ENCODE results near the gene MYZAP.
A peak's percentile ranks its signal among the peaks of the same experiment; 100 is the strongest.

The MYZAP gene

DNA sequence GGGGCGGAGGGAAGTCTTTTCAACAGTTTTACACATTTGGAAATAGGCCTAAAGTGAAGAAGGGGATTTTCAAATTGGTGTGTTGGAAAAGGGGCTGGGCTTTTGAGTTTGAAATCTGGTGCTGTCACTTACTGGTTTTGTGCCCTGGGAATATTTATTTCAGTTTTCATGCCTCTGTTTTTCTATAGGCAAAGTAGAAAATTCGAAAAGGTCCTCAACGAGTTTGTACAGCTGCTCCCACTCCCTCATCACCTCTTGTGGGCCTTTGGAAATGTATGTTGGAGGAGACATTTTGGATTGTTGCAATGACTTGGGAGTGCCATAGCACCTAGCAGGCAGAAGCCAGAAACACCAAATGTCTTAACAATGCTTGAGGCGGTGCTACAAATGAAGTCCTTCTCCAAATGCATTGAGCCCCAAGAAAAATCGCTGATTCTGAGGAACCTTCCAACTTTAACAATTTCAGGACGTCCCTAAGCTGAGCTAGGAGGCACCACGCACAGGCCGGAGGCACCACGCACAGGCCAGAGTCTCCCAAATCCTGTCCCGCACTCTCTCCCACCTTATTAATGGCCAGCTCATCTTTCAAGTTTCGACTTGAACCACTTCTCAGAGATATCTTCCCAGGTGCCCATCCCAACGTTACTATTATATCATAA lies 114.2 kb downstream of the MYZAP start:
- Histone ChIP-seq H4K91ac (ENCODE audit: low read length) (no peak overlapping the region), H3K18ac (ENCODE audit: low read depth in 1 of 2, low read length in 2 of 2) (peak overlapping the region in 1 of 2 experiments; percentile 66), H3K27me3 (ENCODE audit: control insufficient read depth in 1 of 2, insufficient read depth in 1 of 2, low read length in 2 of 2) (no peaks in the 10 kb centered on the region), H2BK12ac (ENCODE audit: low read length in 2 of 2) (peak overlapping the region in 1 of 2 experiments; percentile 71), H3K4ac (ENCODE audit: low read depth in 1 of 2, low read length in 2 of 2) (peak overlapping the region; percentile 24 to 82), H3K79me1 (replicated peaks; ENCODE audit: low read length, poor library complexity, severe bottlenecking) (peaks cover 9% of the 10 kb centered on the region), H3K36me3 (ENCODE audit: control insufficient read depth in 1 of 2, insufficient read depth in 2 of 2, low read depth in 1 of 2, low read length in 2 of 2) (peaks cover 9 to 21% of the 10 kb centered on the region in 2 experiments), H4K8ac (ENCODE audit: low read length) (peak overlapping the region; percentile 86), H3K4me2 (ENCODE audit: low read length, poor library complexity, severe bottlenecking) (peak overlapping the region; percentile 54), H3K4me1 (ENCODE audit: control insufficient read depth, insufficient read depth, low read depth, low read length) (peaks cover 6% of the 10 kb centered on the region), H3K14ac (ENCODE audit: low read length in 2 of 2) (no peak overlapping the region), H2BK15ac (ENCODE audit: low read depth, poor library complexity, severe bottlenecking) (no peak overlapping the region), H2BK5ac (ENCODE audit: low read depth, low read length, poor library complexity, severe bottlenecking) (no peak overlapping the region), H3K27ac (ENCODE audit: low read length, poor library complexity, severe bottlenecking) (peak overlapping the region; percentile 37), H3K4me3 (ENCODE audit: insufficient read depth in 1 of 2, low read depth in 1 of 2, low read length in 2 of 2) (peak overlapping the region in 1 of 2 experiments; percentile 97), H3K9ac (ENCODE audit: low read length) (peak overlapping the region; percentile 99), H2AFZ (ENCODE audit: low read depth, low read length) (peak overlapping the region; percentile 81), H2AK5ac (ENCODE audit: low read length, severe bottlenecking) (peak overlapping the region; percentile 79), H3K23ac (ENCODE audit: low read length in 2 of 2) (no peak overlapping the region), H3K9me3 (ENCODE audit: control insufficient read depth, low read length) (no peaks in the 10 kb centered on the region), H2BK120ac (ENCODE audit: low read depth, low read length) (no peak overlapping the region)
- WGBS: 94% methylated on average over 10 of the region's 12 CpGs
- DNase-seq: no peak

DNA sequence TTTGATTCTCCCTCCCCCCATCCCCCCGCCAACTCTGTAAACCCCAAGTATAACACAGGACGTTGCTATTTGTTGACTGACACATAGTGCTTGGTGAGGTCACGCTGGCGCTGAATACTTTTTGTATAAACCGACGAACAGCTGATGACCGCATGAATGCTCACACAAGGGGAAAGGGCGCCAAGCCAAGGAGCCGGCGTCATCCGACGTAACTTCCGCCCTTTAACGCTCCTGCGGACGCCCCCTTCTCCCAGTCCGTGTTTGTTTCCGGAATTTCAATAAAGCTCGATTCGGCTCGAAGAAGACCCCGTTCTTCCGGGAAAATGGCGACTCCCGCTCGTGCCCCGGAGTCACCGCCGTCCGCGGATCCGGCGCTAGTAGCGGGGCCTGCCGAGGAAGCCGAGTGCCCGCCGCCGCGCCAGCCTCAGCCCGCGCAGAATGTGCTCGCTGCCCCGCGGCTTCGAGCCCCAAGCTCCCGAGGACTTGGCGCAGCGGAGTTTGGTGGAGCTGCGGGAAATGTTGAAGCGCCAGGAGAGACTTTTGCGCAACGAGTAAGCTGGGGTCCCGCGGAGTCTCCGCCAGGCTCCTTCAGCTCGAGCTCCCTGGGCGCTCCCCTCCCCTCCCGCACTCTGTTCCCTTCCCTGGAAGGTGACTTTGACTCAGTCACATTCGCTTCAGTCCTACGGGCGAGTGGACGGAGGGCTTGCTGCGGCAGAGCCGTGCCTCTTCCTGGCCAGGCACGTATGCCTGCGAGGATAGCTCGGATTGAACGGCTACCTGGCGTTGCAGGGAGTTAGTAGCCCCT lies 114.9 kb downstream of the MYZAP start, which contains the start of gene POLR2M:
POLR2M (plus strand) TSS at position 310 of the 805 bp plus-strand sequence; CDS start at position 439, 129 bp downstream.
- Histone ChIP-seq H3K4me3 (ENCODE audit: insufficient read depth in 1 of 2, low read depth in 1 of 2, low read length in 2 of 2) (peak within 1 kb of the TSS; percentile 89 to 97), H3K36me3 (ENCODE audit: control insufficient read depth in 1 of 2, insufficient read depth in 2 of 2, low read depth in 1 of 2, low read length in 2 of 2) (peaks cover 9 to 28% of the 10 kb centered on the region in 2 experiments), H3K4me1 (ENCODE audit: control insufficient read depth, insufficient read depth, low read depth, low read length) (peaks cover 6% of the 10 kb centered on the region), H3K9me3 (ENCODE audit: control insufficient read depth, low read length) (no peaks in the 10 kb centered on the region), H3K23ac (ENCODE audit: low read length in 2 of 2) (peak within 1 kb of the TSS in 1 of 2 experiments; percentile 37), H3K14ac (ENCODE audit: low read length in 2 of 2) (peak within 1 kb of the TSS; percentile 57 to 92), H4K91ac (ENCODE audit: low read length) (peak within 1 kb of the TSS; percentile 96), H2BK15ac (ENCODE audit: low read depth, poor library complexity, severe bottlenecking) (peak within 1 kb of the TSS; percentile 94), H2AFZ (ENCODE audit: low read depth, low read length) (peak within 1 kb of the TSS; percentile 81), H3K9ac (ENCODE audit: low read length) (peak within 1 kb of the TSS; percentile 99), H3K18ac (ENCODE audit: low read depth in 1 of 2, low read length in 2 of 2) (peak within 1 kb of the TSS; percentile 70 to 99), H2BK5ac (ENCODE audit: low read depth, low read length, poor library complexity, severe bottlenecking) (peak within 1 kb of the TSS; percentile 80), H4K8ac (ENCODE audit: low read length) (peak within 1 kb of the TSS; percentile 98), H3K4ac (ENCODE audit: low read depth in 1 of 2, low read length in 2 of 2) (peak within 1 kb of the TSS; percentile 75 to 82), H3K27ac (ENCODE audit: low read length, poor library complexity, severe bottlenecking) (peak within 1 kb of the TSS; percentile 97), H2AK5ac (ENCODE audit: low read length, severe bottlenecking) (peak within 1 kb of the TSS; percentile 79), H3K79me1 (replicated peaks; ENCODE audit: low read length, poor library complexity, severe bottlenecking) (peaks cover 13% of the 10 kb centered on the region), H2BK120ac (ENCODE audit: low read depth, low read length) (peak within 1 kb of the TSS; percentile 89), H2BK12ac (ENCODE audit: low read length in 2 of 2) (peak within 1 kb of the TSS in 1 of 2 experiments; percentile 71), H3K27me3 (ENCODE audit: control insufficient read depth in 1 of 2, insufficient read depth in 1 of 2, low read length in 2 of 2) (no peaks in the 10 kb centered on the region), H3K4me2 (ENCODE audit: low read length, poor library complexity, severe bottlenecking) (peak within 1 kb of the TSS; percentile 70)
- under 1% methylated on average over 70 of the region's 70 CpGs for WGBS
- DNase-seq: peak; percentile 99

DNA sequence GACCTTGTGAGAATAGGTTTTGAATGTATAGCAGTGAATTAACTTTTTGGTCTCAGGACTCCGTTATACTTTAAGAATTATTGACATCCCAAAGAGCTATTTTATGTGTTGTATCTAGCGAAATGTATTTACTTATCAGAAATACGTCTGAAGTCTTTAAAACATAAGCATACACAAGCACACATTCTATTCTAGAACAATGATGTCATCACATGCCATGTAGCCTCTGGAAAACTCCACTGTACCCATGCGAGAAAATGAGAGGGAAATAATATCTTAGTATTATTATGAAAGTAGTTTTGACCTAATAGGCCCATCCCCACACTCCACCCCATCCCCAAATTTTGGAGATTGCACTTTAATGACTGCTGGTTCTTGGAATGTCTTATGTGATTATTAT lies 116.3 kb downstream of the MYZAP start:
- no peak overlapping the region for H3K14ac ChIP-seq (ENCODE audit: low read length in 2 of 2)
- no peak overlapping the region for H2BK120ac ChIP-seq (ENCODE audit: low read depth, low read length)
- H3K9ac ChIP-seq (ENCODE audit: low read length): peak overlapping the region; percentile 99
- no peak overlapping the region for H2AK5ac ChIP-seq (ENCODE audit: low read length, severe bottlenecking)
- H4K91ac ChIP-seq (ENCODE audit: low read length): no peak overlapping the region
- peaks cover 21% of the 10 kb centered on the region for H3K79me1 ChIP-seq (replicated peaks; ENCODE audit: low read length, poor library complexity, severe bottlenecking)
- H3K4me1 ChIP-seq (ENCODE audit: control insufficient read depth, insufficient read depth, low read depth, low read length): peaks cover 6% of the 10 kb centered on the region
- H3K23ac ChIP-seq (ENCODE audit: low read length in 2 of 2): no peak overlapping the region
- H3K36me3 ChIP-seq (ENCODE audit: control insufficient read depth in 1 of 2, insufficient read depth in 2 of 2, low read depth in 1 of 2, low read length in 2 of 2): peaks cover 15 to 42% of the 10 kb centered on the region in 2 experiments
- H4K8ac ChIP-seq (ENCODE audit: low read length): no peak overlapping the region
- peak overlapping the region; percentile 70 for H3K4me2 ChIP-seq (ENCODE audit: low read length, poor library complexity, severe bottlenecking)
- H3K27ac ChIP-seq (ENCODE audit: low read length, poor library complexity, severe bottlenecking): no peak overlapping the region
- H3K9me3 ChIP-seq (ENCODE audit: control insufficient read depth, low read length): no peaks in the 10 kb centered on the region
- H2BK12ac ChIP-seq (ENCODE audit: low read length in 2 of 2): no peak overlapping the region
- DNase-seq: peak; percentile 74
- H3K4me3 ChIP-seq (ENCODE audit: insufficient read depth in 1 of 2, low read depth in 1 of 2, low read length in 2 of 2): peak overlapping the region in 1 of 2 experiments; percentile 97
- H2BK5ac ChIP-seq (ENCODE audit: low read depth, low read length, poor library complexity, severe bottlenecking): no peak overlapping the region
- H3K27me3 ChIP-seq (ENCODE audit: control insufficient read depth in 1 of 2, insufficient read depth in 1 of 2, low read length in 2 of 2): no peaks in the 10 kb centered on the region
- H2BK15ac ChIP-seq (ENCODE audit: low read depth, poor library complexity, severe bottlenecking): no peak overlapping the region
- 80% methylated on average over 1 of the region's 4 CpGs for WGBS
- H3K18ac ChIP-seq (ENCODE audit: low read depth in 1 of 2, low read length in 2 of 2): no peak overlapping the region
- H2AFZ ChIP-seq (ENCODE audit: low read depth, low read length): no peak overlapping the region
- H3K4ac ChIP-seq (ENCODE audit: low read depth in 1 of 2, low read length in 2 of 2): no peak overlapping the region

DNA sequence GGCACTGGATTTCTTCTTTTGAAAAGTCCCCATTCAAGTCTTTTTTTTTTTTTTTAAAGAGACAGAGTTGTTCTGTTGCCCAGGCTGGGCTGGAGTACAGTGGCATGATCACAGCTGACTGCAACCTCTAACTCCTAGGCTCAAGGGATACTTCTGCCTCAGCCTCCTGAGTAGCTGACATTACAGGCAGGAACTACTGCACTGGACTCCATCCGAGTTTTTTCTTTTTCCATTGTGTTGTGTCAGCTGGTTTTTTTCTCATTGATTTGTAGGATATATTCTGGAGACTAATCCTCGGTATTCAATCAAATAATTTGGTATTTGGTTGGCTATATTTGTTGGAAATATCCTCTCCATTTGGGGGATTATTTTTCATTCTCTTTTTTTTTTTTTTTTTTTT lies 126.6 kb downstream of the MYZAP start:
- Histone ChIP-seq H3K9me3 (ENCODE audit: control insufficient read depth, low read length) (no peaks in the 10 kb centered on the region), H3K23ac (ENCODE audit: low read length in 2 of 2) (no peak overlapping the region), H3K36me3 (ENCODE audit: control insufficient read depth in 1 of 2, insufficient read depth in 2 of 2, low read depth in 1 of 2, low read length in 2 of 2) (peaks cover 14 to 44% of the 10 kb centered on the region in 2 experiments), H3K27me3 (ENCODE audit: control insufficient read depth in 1 of 2, insufficient read depth in 1 of 2, low read length in 2 of 2) (no peaks in the 10 kb centered on the region), H3K4ac (ENCODE audit: low read depth in 1 of 2, low read length in 2 of 2) (no peak overlapping the region), H3K79me1 (replicated peaks; ENCODE audit: low read length, poor library complexity, severe bottlenecking) (peaks cover 12% of the 10 kb centered on the region), H2BK120ac (ENCODE audit: low read depth, low read length) (no peak overlapping the region), H3K9ac (ENCODE audit: low read length) (no peak overlapping the region), H3K4me3 (ENCODE audit: insufficient read depth in 1 of 2, low read depth in 1 of 2, low read length in 2 of 2) (no peak overlapping the region), H2AFZ (ENCODE audit: low read depth, low read length) (no peak overlapping the region), H2BK5ac (ENCODE audit: low read depth, low read length, poor library complexity, severe bottlenecking) (no peak overlapping the region), H4K8ac (ENCODE audit: low read length) (no peak overlapping the region), H3K27ac (ENCODE audit: low read length, poor library complexity, severe bottlenecking) (no peak overlapping the region), H2AK5ac (ENCODE audit: low read length, severe bottlenecking) (no peak overlapping the region), H2BK15ac (ENCODE audit: low read depth, poor library complexity, severe bottlenecking) (no peak overlapping the region), H2BK12ac (ENCODE audit: low read length in 2 of 2) (no peak overlapping the region), H3K4me1 (ENCODE audit: control insufficient read depth, insufficient read depth, low read depth, low read length) (no peaks in the 10 kb centered on the region), H3K14ac (ENCODE audit: low read length in 2 of 2) (no peak overlapping the region), H3K4me2 (ENCODE audit: low read length, poor library complexity, severe bottlenecking) (no peak overlapping the region), H4K91ac (ENCODE audit: low read length) (no peak overlapping the region), H3K18ac (ENCODE audit: low read depth in 1 of 2, low read length in 2 of 2) (no peak overlapping the region)
- WGBS: 100% methylated on average over 1 of the region's 2 CpGs
- no peak for DNase-seq

Data from mesenchymal stem cell (in vitro differentiated cells and primary cell).